OCI-LY3 (cell line): Measurements from ENCODE around the gene ACTBL2.
"Not testable (repeated sequence)": the region's sequence is repeated elsewhere in the genome, so short reads cannot be mapped to it uniquely, and the experiment has no call there.

Source experiments
- H2AFZ ChIP-seq: fragments of 200-600, 300-600 bp; shearing (Covaris generic); 2 replicates; pipeline ENCODE4 v1.6.0; 2014; ENCODE audit warnings: antibody characterized with exemption, low read depth, low read length
- H3K27ac ChIP-seq: fragments of 200-600, 300-600 bp; sonication (generic); 2 replicates; pipeline ENCODE4 v1.5.1; 2014; ENCODE audit warnings: mild to moderate bottlenecking, low read length, moderate library complexity, mixed read lengths
- H3K27me3 ChIP-seq: fragments of 200-600, 300-600 bp; sonication (generic); 2 replicates; pipeline ENCODE4 v1.6.1; 2014; ENCODE audit warnings: low read depth, low read length, mixed read lengths
- H3K36me3 ChIP-seq: fragments of 200-600, 300-600 bp; sonication (generic); replicated peaks from 2 replicates; pipeline ENCODE3; 2014; ENCODE audit warnings: low read depth, low read length, mixed read lengths
- H3K4me1 ChIP-seq: fragments of 300-600, 200-600 bp; sonication (generic); 2 replicates; pipeline ENCODE4 v1.6.1; 2014; ENCODE audit warnings: low read length, mixed read lengths
- H3K4me2 ChIP-seq: fragments of 200-600, 300-600 bp; sonication (generic); 2 replicates; pipeline ENCODE4 v1.6.1; 2014; ENCODE audit warnings: low read length, mixed read lengths
- H3K4me3 ChIP-seq: fragments of 300-600, 200-600 bp; sonication (generic); 2 replicates; pipeline ENCODE4 v1.5.1; 2014; ENCODE audit warnings: antibody characterized with exemption, mild to moderate bottlenecking, low read length, moderate library complexity
- H3K79me2 ChIP-seq: fragments of 300-600, 200-600 bp; shearing (Covaris generic); 2 replicates; pipeline ENCODE4 v1.6.1; 2014; ENCODE audit warnings: mild to moderate bottlenecking, low read length, mixed read lengths
- H3K9ac ChIP-seq: fragments of 300-600, 200-600 bp; shearing (Covaris generic); 2 replicates; pipeline ENCODE4 v1.6.0; 2014; ENCODE audit warnings: mild to moderate bottlenecking, low read length, moderate library complexity
- H3K9me3 ChIP-seq: fragments of 200-600, 300-600 bp; shearing (Covaris generic); 2 replicates; pipeline ENCODE4 v1.6.1; 2014; ENCODE audit warnings: low read length, mixed read lengths; ENCODE audit not compliant: insufficient read depth
- H4K20me1 ChIP-seq: fragments of 200-600, 300-600 bp; sonication (generic); 2 replicates; pipeline ENCODE4 v1.6.1; 2016; ENCODE audit warnings: low read length, mixed read lengths; ENCODE audit not compliant: insufficient read depth
- CTCF ChIP-seq: fragments of 200-600, 300-600 bp; sonication (generic); IDR thresholded peaks from 2 replicates; pipeline ENCODE4 v1.5.1; 2014; ENCODE audit warnings: antibody characterized with exemption, low read length, low read depth
- EZH2phosphoT487 ChIP-seq: fragments of 200-600 bp; shearing (Covaris generic); IDR thresholded peaks from 2 replicates; pipeline ENCODE4 v1.6.1; 2018; ENCODE audit warnings: antibody characterized with exemption, mixed run types, low read depth

ACTBL2 gene

GRCh38 chr5:57524348-57525060, 41.9 kb upstream of the ACTBL2 start:
- Histone ChIP-seq H4K20me1 (no peaks in the 10 kb centered on the region), H3K9me3 (no peaks in the 10 kb centered on the region), H3K27me3 (no peaks in the 10 kb centered on the region), H3K4me3 (no peak overlapping the region), H3K9ac (no peak overlapping the region), H3K27ac (no peak overlapping the region), H3K4me2 (no peak overlapping the region), H2AFZ (no peak overlapping the region), H3K4me1 (peaks cover under 1% of the 10 kb centered on the region; the same call in 1 of the 2 replicates), H3K36me3 (no peaks in the 10 kb centered on the region), H3K79me2 (no peaks in the 10 kb centered on the region)
- TF ChIP-seq CTCF (no peak), EZH2phosphoT487 (no peak)

- H3K4me3 ChIP-seq, H4K20me1 ChIP-seq, H3K9ac ChIP-seq, H3K79me2 ChIP-seq, H2AFZ ChIP-seq, H3K36me3 ChIP-seq, H3K4me1 ChIP-seq, H3K27ac ChIP-seq, H3K9me3 ChIP-seq, H3K4me2 ChIP-seq, H3K27me3 ChIP-seq: not testable (repeated sequence)
Measured at GRCh38 chr5:57522477-57522876, 39.9 kb upstream of the ACTBL2 start.

- not testable (repeated sequence) for H3K27ac ChIP-seq, H3K4me1 ChIP-seq, H3K79me2 ChIP-seq
Measured at GRCh38 chr5:57518415-57518814, 35.8 kb upstream of the ACTBL2 start.

GRCh38 chr5:57517250-57517649, 34.6 kb upstream of the ACTBL2 start:
- no peak overlapping the region for H2AFZ ChIP-seq
- TF ChIP-seq EZH2phosphoT487: no peak
- TF ChIP-seq CTCF: no peak
- no peaks in the 10 kb centered on the region for H3K79me2 ChIP-seq
- H3K9ac ChIP-seq: no peak overlapping the region
- no peaks in the 10 kb centered on the region; the same call in 1 of the 2 replicates for H3K27me3 ChIP-seq
- no peak overlapping the region for H3K4me3 ChIP-seq
- H3K9me3 ChIP-seq: no peaks in the 10 kb centered on the region
- H4K20me1 ChIP-seq: no peaks in the 10 kb centered on the region
- no peaks in the 10 kb centered on the region for H3K36me3 ChIP-seq
- no peaks in the 10 kb centered on the region for H3K4me1 ChIP-seq
- H3K4me2 ChIP-seq: no peak overlapping the region
- no peak overlapping the region for H3K27ac ChIP-seq

More at GRCh38 chr5:57518415-57518814, 35.8 kb upstream of the ACTBL2 start:
- not testable (repeated sequence) for H3K36me3 ChIP-seq, H4K20me1 ChIP-seq, H3K4me2 ChIP-seq, H3K9me3 ChIP-seq, H2AFZ ChIP-seq, H3K4me3 ChIP-seq, H3K27me3 ChIP-seq, H3K9ac ChIP-seq

GRCh38 chr5:57513785-57514184, 31.2 kb upstream of the ACTBL2 start:
- no peaks in the 10 kb centered on the region for H3K4me1 ChIP-seq
- H3K4me2 ChIP-seq: no peak overlapping the region
- no peaks in the 10 kb centered on the region for H3K36me3 ChIP-seq
- H3K27me3 ChIP-seq: no peaks in the 10 kb centered on the region; the same call in 1 of the 2 replicates
- H4K20me1 ChIP-seq: no peaks in the 10 kb centered on the region
- H2AFZ ChIP-seq: no peak overlapping the region
- H3K9me3 ChIP-seq: no peaks in the 10 kb centered on the region
- no peaks in the 10 kb centered on the region for H3K79me2 ChIP-seq
- H3K27ac ChIP-seq: no peak overlapping the region
- H3K4me3 ChIP-seq: no peak overlapping the region
- H3K9ac ChIP-seq: no peak overlapping the region
- no peak for TF ChIP-seq EZH2phosphoT487
- no peak for TF ChIP-seq CTCF
